GM18526 (cell line): ENCODE results near the gene TMEM178A.

Source experiments
- POLR2A ChIP-seq: IDR thresholded peaks from 3 replicates; pipeline ENCODE4 v1.6.1; 2011; ENCODE audit not compliant: insufficient read length; ENCODE audit errors: extremely low read depth

TMEM178A gene

GRCh38 chr2:39664232-39664887, 1.4 kb upstream of the TMEM178A start:
- no peak for TF ChIP-seq POLR2A

- TF ChIP-seq POLR2A, result no peak
These were observed 677 bp upstream of the TMEM178A start for GRCh38 chr2:39664888-39665591.

- TF ChIP-seq POLR2A, result no peak
These were observed 879 bp downstream of the TMEM178A start for GRCh38 chr2:39666491-39667101.

- TF ChIP-seq POLR2A, result no peak
These were observed 1.6 kb downstream of the TMEM178A start for GRCh38 chr2:39667104-39667885.

GRCh38 chr2:39667886-39668276, 2.2 kb downstream of the TMEM178A start:
- TF ChIP-seq POLR2A, result no peak

- TF ChIP-seq POLR2A, result no peak
These were observed 2.9 kb downstream of the TMEM178A start for GRCh38 chr2:39668576-39669080.

- TF ChIP-seq POLR2A, result no peak
These were observed 5.9 kb downstream of the TMEM178A start for GRCh38 chr2:39671604-39672003.

GRCh38 chr2:39673018-39673417, 7.3 kb downstream of the TMEM178A start:
- TF ChIP-seq POLR2A, result no peak

GRCh38 chr2:39676342-39676741, 10.6 kb downstream of the TMEM178A start:
- no peak for TF ChIP-seq POLR2A

- no peak for TF ChIP-seq POLR2A
These were observed 12.5 kb downstream of the TMEM178A start for GRCh38 chr2:39678170-39678569.

- no peak for TF ChIP-seq POLR2A
These were observed 14.1 kb downstream of the TMEM178A start for GRCh38 chr2:39679805-39680204.

- no peak for TF ChIP-seq POLR2A
These were observed 16.5 kb downstream of the TMEM178A start for GRCh38 chr2:39682066-39682692.

- no peak for TF ChIP-seq POLR2A
These were observed 17.4 kb downstream of the TMEM178A start for GRCh38 chr2:39683022-39683699.

- TF ChIP-seq POLR2A, result no peak
These were observed 18.7 kb downstream of the TMEM178A start for GRCh38 chr2:39684464-39684863.

- no peak for TF ChIP-seq POLR2A
These were observed 19.4 kb downstream of the TMEM178A start for GRCh38 chr2:39685126-39685525.

- no peak for TF ChIP-seq POLR2A
These were observed 20.7 kb downstream of the TMEM178A start for GRCh38 chr2:39686456-39686855.
